ENCODE measurements around the gene POLL.

DNA sequence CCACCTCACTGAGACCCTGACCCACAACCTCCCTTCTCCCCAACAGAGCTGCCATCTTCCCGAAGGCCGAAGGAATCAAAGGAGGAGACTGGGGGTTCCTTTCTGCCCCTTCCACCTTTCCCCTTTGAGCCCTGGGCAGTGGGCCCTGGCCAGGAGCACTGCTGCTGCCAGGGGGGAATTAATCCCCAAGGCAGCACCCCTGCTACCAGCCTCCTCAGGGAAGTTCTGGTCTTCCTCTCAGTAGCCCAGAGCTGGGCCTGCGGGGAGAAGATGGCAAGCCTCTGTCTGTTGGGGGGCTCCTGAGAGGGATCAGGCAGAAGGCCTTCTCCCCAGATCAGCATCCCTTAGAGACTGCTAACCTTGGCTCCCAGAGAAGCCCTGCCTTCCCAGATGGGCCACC lies 25.6 kb upstream of the POLL start:
- TF ChIP-seq POLR2A (IDR thresholded peaks at IDR 0.05; ENCODE audit: low read depth, low read length) (no peak), POLR2AphosphoS5 (IDR thresholded peaks at IDR 0.05; ENCODE audit: low read depth, low read length) (no peak), TAF1 (IDR thresholded peaks at IDR 0.05; ENCODE audit: low read depth, low read length) (no peak)

Measured in GM12891 (cell line).